ENCODE data around the gene VN1R5. TPM values are rescaled to one million over a fixed set of nuclear protein-coding genes. Genes with fewer than 3 reads are reported as not detected.

Gene VN1R5
- total RNA-seq, 1 experiment from 2014 or later: not detected

- DNase-seq (ENCODE audit: low spot score): no peak
These were observed 44.8 kb downstream of the VN1R5 start for GRCh38 chr1:247300491-247301175.

GRCh38 chr1:247301176-247301540 lies 45.3 kb downstream of the VN1R5 start:
- no peak for DNase-seq (ENCODE audit: low spot score)

DNA sequence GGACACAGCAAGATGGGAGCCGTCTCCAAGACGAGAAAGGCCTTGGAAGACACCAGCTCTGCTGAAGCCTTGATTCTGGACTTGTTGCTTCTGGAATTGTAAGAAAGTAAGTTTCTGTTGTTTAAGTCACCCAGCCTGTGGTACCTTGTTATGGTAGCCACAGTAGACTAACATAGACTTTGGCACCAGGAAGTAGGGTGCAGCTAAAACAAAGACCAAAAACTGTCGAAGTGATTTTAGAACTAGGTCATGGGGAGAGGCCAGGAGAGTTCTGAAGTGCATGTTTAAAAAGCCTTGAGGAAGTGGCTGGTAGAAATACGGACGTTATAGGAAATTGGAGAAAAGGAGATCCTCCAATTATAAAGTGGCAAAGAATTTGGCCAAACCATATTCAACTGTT lies 47.3 kb downstream of the VN1R5 start:
- DNase-seq (ENCODE audit: low spot score): peak; percentile 11

GRCh38 chr1:247304031-247304430 lies 48.2 kb downstream of the VN1R5 start:
- DNase-seq (ENCODE audit: low spot score): no peak

Small RNAs within 50 kb of the gene (small RNA-seq; reads per million reads assigned to genes)
- not detected for gene RF00019

Other genes with a start within 250 kb of the VN1R5 start
- 6.0 and 8.1 TPM in 2 replicates for gene ZNF695, start 248.0 kb upstream of the VN1R5 start, total RNA-seq (2014; rRNA removed; shearing (Covaris generic))
- 1.4 and 2.2 TPM in 2 replicates for gene ZNF670, start 177.3 kb upstream of the VN1R5 start, total RNA-seq (2014; rRNA removed; shearing (Covaris generic))
- 6.2 and 18.3 TPM in 2 replicates for gene ZNF669, start 151.7 kb upstream of the VN1R5 start, total RNA-seq (2014; rRNA removed; shearing (Covaris generic))
- gene ZNF124, start 84.1 kb upstream of the VN1R5 start, total RNA-seq (2014; rRNA removed; shearing (Covaris generic)): 6.4 and 8.0 TPM in 2 replicates
- gene ZNF496, start 75.8 kb downstream of the VN1R5 start, total RNA-seq (2014; rRNA removed; shearing (Covaris generic)): 34.3 and 37.7 TPM in 2 replicates
- 0.70 and 0.71 TPM in 2 replicates for gene NLRP3, start 160.1 kb downstream of the VN1R5 start, total RNA-seq (2014; rRNA removed; shearing (Covaris generic))
- not detected in 2 replicates for gene OR2B11, start 202.0 kb downstream of the VN1R5 start, total RNA-seq (2014; rRNA removed; shearing (Covaris generic))

Data from HT-29 (cell line).